Measurements from ENCODE around the gene BAIAP2L1. TPM values are rescaled to one million over a fixed set of nuclear protein-coding genes. Genes with fewer than 3 reads are reported as not detected.

The BAIAP2L1 gene
- polyA plus RNA-seq, 1 donor (not counting 4 experiments of a cell fraction or from before 2014, with no cell fraction given), result 41.7 TPM

- FAIRE-seq (no peak), DNase-seq (ENCODE audit: low read depth, low spot score) (no peak)
- peaks cover 2 to 5% of the 10 kb centered on the region in 2 experiments for H3K36me3 ChIP-seq (ENCODE audit: control insufficient read depth in 2 of 2, extremely low read depth in 1 of 2, insufficient read depth in 2 of 2, low read length in 2 of 2)
- no peaks in the 10 kb centered on the region for H3K27me3 ChIP-seq (ENCODE audit: control insufficient read depth, extremely low read depth, insufficient read depth, low read length)
- H3K79me2 ChIP-seq (ENCODE audit: control insufficient read depth, insufficient read depth, low read length), result peaks cover 85% of the 10 kb centered on the region
- no peaks in the 10 kb centered on the region for H3K9me3 ChIP-seq (ENCODE audit: control insufficient read depth, low read depth, low read length)
- dilution Hi-C loops (cut with MboI; ENCODE audit: extremely low pct_ligation_motif_present, low sequenced_read_pairs), result no loop called here
- H2AFZ ChIP-seq (ENCODE audit: control insufficient read depth, low read length), result no peak overlapping the region
- H3K9me1 ChIP-seq (ENCODE audit: control insufficient read depth, extremely low read depth, insufficient read depth, low read length), result peaks cover 2% of the 10 kb centered on the region
- H3K9ac ChIP-seq (ENCODE audit: control insufficient read depth, extremely low read depth, insufficient read depth, low read length), result no peak overlapping the region
- TF ChIP-seq EZH2 (IDR thresholded peaks at IDR 0.05; ENCODE audit: low read length) (no peak), CTCF (optimal IDR thresholded peaks at IDR 0.05 in 1 of 3, IDR thresholded peaks at IDR 0.05 in 1 of 3, conservative IDR thresholded peaks at IDR 0.05 in 1 of 3; ENCODE audit: extremely low read depth in 1 of 3, insufficient read depth in 2 of 3, low read length in 3 of 3) (no peak)
- no peak overlapping the region for H3K4me2 ChIP-seq (ENCODE audit: control insufficient read depth, extremely low read depth, insufficient read depth, low read depth, low read length)
- H4K20me1 ChIP-seq (ENCODE audit: control insufficient read depth, extremely low read depth, insufficient read depth, low read length), result peaks cover 4% of the 10 kb centered on the region
- H3K4me1 ChIP-seq (ENCODE audit: control insufficient read depth, extremely low read depth, insufficient read depth, low read length), result peaks cover 7% of the 10 kb centered on the region
- no peak overlapping the region for H3K27ac ChIP-seq (ENCODE audit: control insufficient read depth, insufficient read depth, low read length)
- no peak overlapping the region for H3K4me3 ChIP-seq (ENCODE audit: control insufficient read depth in 2 of 3, extremely low read depth in 1 of 3, insufficient read depth in 2 of 3, low read depth in 1 of 3, low read length in 3 of 3)
Observed at GRCh38 chr7:98395951-98396350, 4.9 kb downstream of the BAIAP2L1 start.

- no peak for DNase-seq (ENCODE audit: low read depth, low spot score)
- Histone ChIP-seq H3K4me3 (ENCODE audit: control insufficient read depth in 2 of 3, extremely low read depth in 1 of 3, insufficient read depth in 2 of 3, low read depth in 1 of 3, low read length in 3 of 3) (no peak overlapping the region), H3K4me2 (ENCODE audit: control insufficient read depth, extremely low read depth, insufficient read depth, low read depth, low read length) (no peak overlapping the region), H3K36me3 (ENCODE audit: control insufficient read depth in 2 of 2, extremely low read depth in 1 of 2, insufficient read depth in 2 of 2, low read length in 2 of 2) (peaks cover 2 to 5% of the 10 kb centered on the region in 2 experiments), H3K27ac (ENCODE audit: control insufficient read depth, insufficient read depth, low read length) (no peak overlapping the region), H2AFZ (ENCODE audit: control insufficient read depth, low read length) (no peak overlapping the region), H4K20me1 (ENCODE audit: control insufficient read depth, extremely low read depth, insufficient read depth, low read length) (peaks cover 4% of the 10 kb centered on the region), H3K9me1 (ENCODE audit: control insufficient read depth, extremely low read depth, insufficient read depth, low read length) (peaks cover 2% of the 10 kb centered on the region), H3K4me1 (ENCODE audit: control insufficient read depth, extremely low read depth, insufficient read depth, low read length) (peaks cover 7% of the 10 kb centered on the region), H3K9me3 (ENCODE audit: control insufficient read depth, low read depth, low read length) (no peaks in the 10 kb centered on the region), H3K27me3 (ENCODE audit: control insufficient read depth, extremely low read depth, insufficient read depth, low read length) (no peaks in the 10 kb centered on the region), H3K79me2 (ENCODE audit: control insufficient read depth, insufficient read depth, low read length) (peaks cover 89% of the 10 kb centered on the region), H3K9ac (ENCODE audit: control insufficient read depth, extremely low read depth, insufficient read depth, low read length) (no peak overlapping the region)
- FAIRE-seq, result no peak
- dilution Hi-C loops (cut with MboI; ENCODE audit: extremely low pct_ligation_motif_present, low sequenced_read_pairs), result no loop called here
- TF ChIP-seq CTCF (optimal IDR thresholded peaks at IDR 0.05 in 1 of 3, IDR thresholded peaks at IDR 0.05 in 1 of 3, conservative IDR thresholded peaks at IDR 0.05 in 1 of 3; ENCODE audit: extremely low read depth in 1 of 3, insufficient read depth in 2 of 3, low read length in 3 of 3), result no peak
- no peak for TF ChIP-seq EZH2 (IDR thresholded peaks at IDR 0.05; ENCODE audit: low read length)
Observed at GRCh38 chr7:98395481-98395880, 5.4 kb downstream of the BAIAP2L1 start.

All from keratinocyte (primary cell).